CD4-positive, alpha-beta T cell treated with Interleukin-15 for 1 hour (primary cell): ENCODE data around the gene CYP2C18.
"Not testable (repeated sequence)": the region's sequence is repeated elsewhere in the genome, so short reads cannot be mapped to it uniquely, and the experiment has no call there.

Source experiments
- DNase-seq: peaks from one replicate; pipeline ENCODE4 v3.0.0-alpha.2; 2020

Gene CYP2C18

GRCh38 chr10:94747838-94748237 lies 64.3 kb downstream of the CYP2C18 start:
- DNase-seq, result no peak

- no peak for DNase-seq
Measured at GRCh38 chr10:94757916-94758315, 74.4 kb downstream of the CYP2C18 start.

GRCh38 chr10:94760586-94761178 lies 77.2 kb downstream of the CYP2C18 start:
- no peak for DNase-seq

GRCh38 chr10:94762393-94762792 lies 78.9 kb downstream of the CYP2C18 start, which contains the start of gene CYP2C19:
Gene CYP2C19 (plus strand): TSS chr10:94762681. CDS start chr10:94762706, 25 bp downstream.
- DNase-seq, result no peak

GRCh38 chr10:94775425-94775824 lies 91.9 kb downstream of the CYP2C18 start:
- DNase-seq, result not testable (repeated sequence)

GRCh38 chr10:94777886-94778458 lies 94.4 kb downstream of the CYP2C18 start:
- DNase-seq, result no peak

- no peak for DNase-seq
Measured at GRCh38 chr10:94780844-94781243, 97.3 kb downstream of the CYP2C18 start.

- no peak for DNase-seq
Measured at GRCh38 chr10:94784256-94784655, 100.7 kb downstream of the CYP2C18 start.

GRCh38 chr10:94785211-94785610 lies 101.7 kb downstream of the CYP2C18 start:
- DNase-seq, result no peak
